ENCODE results near the gene SPECC1L. TPM values are rescaled to one million over a fixed set of nuclear protein-coding genes. Genes with fewer than 3 reads are reported as not detected.

Gene SPECC1L
- total RNA-seq, 2 donors from 2014 or later, result 59.4 to 61.8 TPM

- ATAC-seq (replicated peaks in 1 of 2) (no peak), DNase-seq (no peak)
- Mint-ChIP-seq H3K27me3 (ENCODE audit: low read depth) (no peaks in the 10 kb centered on the region), H3K4me3 (peak overlapping the region; percentile 85 to 89), H3K4me1 (ENCODE audit: low read depth) (peaks cover 54% of the 10 kb centered on the region), H3K9me3 (no peaks in the 10 kb centered on the region), H3K36me3 (ENCODE audit: insufficient read depth in 2 of 2) (peaks cover 0 to 4% of the 10 kb centered on the region in 2 donors), H3K27ac (no peak overlapping the region)
Observed at GRCh38 chr22:24424901-24425775, 154.5 kb downstream of the SPECC1L start.

DNA sequence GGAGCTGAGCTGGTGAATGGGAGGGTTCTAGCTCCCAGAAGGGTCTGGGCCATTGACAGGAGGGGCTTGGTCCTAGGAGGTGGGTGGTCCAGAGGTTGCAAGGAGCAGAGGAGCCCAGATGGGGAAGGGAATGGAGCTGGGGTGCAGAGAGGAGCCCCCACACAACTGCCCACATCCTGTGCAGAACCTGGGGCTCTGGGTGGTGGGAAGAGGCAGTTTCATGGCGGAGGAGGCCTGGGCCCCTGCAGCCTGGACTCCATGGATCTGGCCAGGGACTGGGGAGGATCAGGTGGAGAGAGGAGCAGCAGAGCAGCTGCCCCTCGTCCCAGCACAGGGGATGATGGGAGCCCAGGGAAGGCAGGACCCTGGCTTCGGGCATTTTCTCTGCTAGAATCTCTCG, 155.8 kb downstream of the SPECC1L start:
- Mint-ChIP-seq H3K4me1 (ENCODE audit: low read depth) (peaks cover 67% of the 10 kb centered on the region), H3K27ac (no peak overlapping the region), H3K27me3 (ENCODE audit: low read depth) (no peaks in the 10 kb centered on the region), H3K36me3 (ENCODE audit: insufficient read depth in 2 of 2) (peaks cover 0 to 4% of the 10 kb centered on the region in 2 donors), H3K4me3 (peak overlapping the region; percentile 78 to 89), H3K9me3 (no peaks in the 10 kb centered on the region)
- ATAC-seq (replicated peaks in 1 of 2) (no peak), DNase-seq (no peak)

- Mint-ChIP-seq H3K27ac (peak overlapping the region; percentile 79), H3K27me3 (ENCODE audit: low read depth) (no peaks in the 10 kb centered on the region), H3K9me3 (no peaks in the 10 kb centered on the region), H3K36me3 (ENCODE audit: insufficient read depth in 2 of 2) (peaks cover 0 to 4% of the 10 kb centered on the region in 2 donors), H3K4me3 (peak overlapping the region; percentile 78 to 89), H3K4me1 (ENCODE audit: low read depth) (peaks cover 73% of the 10 kb centered on the region)
- no peak for DNase-seq
- peak in 1 of 2 donors; percentile 3 for ATAC-seq (replicated peaks in 1 of 2)
Observed at GRCh38 chr22:24426851-24427499, 156.3 kb downstream of the SPECC1L start.

GRCh38 chr22:24427500-24428164, 157.0 kb downstream of the SPECC1L start, which contains the start of gene ADORA2A:
TSS of gene ADORA2A (plus strand) at chr22:24427599. CDS start at chr22:24433405, 5,806 bp downstream.
- ATAC-seq (replicated peaks in 1 of 2) (peak; percentile 68 to 70), DNase-seq (peak; percentile 80 to 82)
- peak within 1 kb of the TSS; percentile 92 for H3K27ac Mint-ChIP-seq
- no peaks in the 10 kb centered on the region for H3K9me3 Mint-ChIP-seq
- H3K4me1 Mint-ChIP-seq (ENCODE audit: low read depth), result peaks cover 73% of the 10 kb centered on the region
- no peaks in the 10 kb centered on the region for H3K27me3 Mint-ChIP-seq (ENCODE audit: low read depth)
- H3K36me3 Mint-ChIP-seq (ENCODE audit: insufficient read depth in 2 of 2), result peaks cover 0 to 4% of the 10 kb centered on the region in 2 donors
- peak within 1 kb of the TSS; percentile 78 to 89 for H3K4me3 Mint-ChIP-seq

DNA sequence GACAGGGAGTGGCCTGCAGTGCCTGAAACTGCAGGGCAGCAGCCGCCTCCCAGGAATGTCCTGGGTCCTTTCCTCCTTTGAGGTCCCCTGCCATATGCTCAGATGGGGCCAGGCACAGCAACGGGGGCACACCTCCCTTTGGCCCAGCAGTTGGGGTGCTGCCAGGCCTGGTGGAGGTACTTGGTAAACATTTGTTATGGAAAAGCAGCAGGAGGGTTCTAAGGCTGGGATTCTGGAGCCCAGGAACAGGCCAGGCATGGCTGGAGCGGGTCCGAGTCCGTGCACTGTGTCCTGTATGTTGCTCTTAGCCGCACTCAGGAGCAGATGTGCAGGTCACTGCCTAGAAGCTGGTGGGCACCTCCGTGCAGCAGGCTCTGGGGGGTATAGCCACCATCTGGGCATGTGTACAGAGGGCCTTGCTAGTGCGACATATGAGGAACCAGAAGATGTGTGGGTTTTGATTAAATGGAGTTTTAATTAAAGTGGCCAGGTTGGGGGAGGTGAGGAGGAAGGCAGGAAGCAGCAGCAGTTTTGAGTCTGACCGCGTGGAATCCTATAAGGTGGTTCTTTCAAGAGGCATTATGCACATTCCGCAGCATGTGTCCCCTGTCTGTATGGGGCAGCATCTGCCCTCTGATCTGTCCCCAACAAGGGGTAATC, 158.2 kb downstream of the SPECC1L start:
- no peak for ATAC-seq (replicated peaks in 1 of 2)
- peak overlapping the region; percentile 92 for H3K27ac Mint-ChIP-seq

DNA sequence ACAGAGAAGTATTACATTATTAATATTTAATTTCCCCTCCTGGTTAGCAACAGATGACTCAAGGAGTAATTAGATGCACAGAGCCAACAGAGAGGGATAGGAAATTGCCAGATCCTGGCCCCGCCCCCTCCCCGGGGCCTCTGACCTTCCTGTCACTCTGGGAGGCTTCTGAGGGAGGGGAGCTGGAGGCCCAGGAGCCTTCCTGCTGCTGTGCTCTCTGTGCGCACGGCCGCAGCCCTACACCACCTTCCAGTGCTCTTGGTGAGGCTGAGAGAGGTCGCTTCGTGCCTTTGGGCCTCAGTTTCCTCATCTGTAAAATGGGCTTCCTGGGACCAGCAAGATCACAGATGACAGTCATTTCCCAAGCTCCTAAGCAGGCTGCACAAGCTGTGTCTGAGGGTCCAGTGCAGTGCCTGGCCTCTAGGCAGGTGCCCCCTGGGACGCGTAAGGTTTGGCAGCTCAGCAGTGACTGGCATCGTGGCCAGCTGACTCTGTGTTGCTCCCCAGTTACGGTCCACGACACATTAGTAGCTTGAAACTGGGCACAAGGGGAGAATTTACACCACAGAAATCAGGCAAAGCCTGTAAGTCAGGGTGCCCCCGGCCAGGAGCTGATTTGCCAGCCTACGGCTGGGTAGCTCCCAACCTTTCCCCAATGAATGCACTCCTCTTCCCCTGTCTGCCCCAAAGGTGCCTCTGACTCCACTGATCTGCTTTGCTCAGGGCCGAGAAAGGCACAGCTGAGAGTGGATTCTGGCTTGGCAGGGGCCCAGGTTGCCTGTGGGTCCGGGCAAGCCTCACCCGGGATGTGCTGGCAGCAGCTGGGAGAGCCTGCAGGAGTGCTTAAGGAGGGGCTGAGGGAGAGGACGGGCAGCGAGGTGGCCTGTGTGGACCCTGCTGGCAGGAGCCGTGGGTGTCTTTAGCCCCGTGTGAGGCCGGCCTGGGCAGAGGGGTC, 159.1 kb downstream of the SPECC1L start:
- ATAC-seq (replicated peaks in 1 of 2), result no peak
- peaks cover 3 to 6% of the 10 kb centered on the region in 2 donors for H3K36me3 Mint-ChIP-seq (ENCODE audit: insufficient read depth in 2 of 2)
- peak overlapping the region; percentile 78 to 89 for H3K4me3 Mint-ChIP-seq
- peak overlapping the region; percentile 92 for H3K27ac Mint-ChIP-seq
- DNase-seq, result peak; percentile 60 to 69
- no peaks in the 10 kb centered on the region for H3K9me3 Mint-ChIP-seq
- H3K4me1 Mint-ChIP-seq (ENCODE audit: low read depth), result peaks cover 88% of the 10 kb centered on the region
- no peaks in the 10 kb centered on the region for H3K27me3 Mint-ChIP-seq (ENCODE audit: low read depth)

More for the DNA sequence above, 158.2 kb downstream of the SPECC1L start:
- no peaks in the 10 kb centered on the region for H3K9me3 Mint-ChIP-seq
- no peak for DNase-seq
- H3K36me3 Mint-ChIP-seq (ENCODE audit: insufficient read depth in 2 of 2), result peaks cover 0 to 4% of the 10 kb centered on the region in 2 donors
- peak overlapping the region; percentile 78 to 89 for H3K4me3 Mint-ChIP-seq
- no peaks in the 10 kb centered on the region for H3K27me3 Mint-ChIP-seq (ENCODE audit: low read depth)
- peaks cover 80% of the 10 kb centered on the region for H3K4me1 Mint-ChIP-seq (ENCODE audit: low read depth)

DNA sequence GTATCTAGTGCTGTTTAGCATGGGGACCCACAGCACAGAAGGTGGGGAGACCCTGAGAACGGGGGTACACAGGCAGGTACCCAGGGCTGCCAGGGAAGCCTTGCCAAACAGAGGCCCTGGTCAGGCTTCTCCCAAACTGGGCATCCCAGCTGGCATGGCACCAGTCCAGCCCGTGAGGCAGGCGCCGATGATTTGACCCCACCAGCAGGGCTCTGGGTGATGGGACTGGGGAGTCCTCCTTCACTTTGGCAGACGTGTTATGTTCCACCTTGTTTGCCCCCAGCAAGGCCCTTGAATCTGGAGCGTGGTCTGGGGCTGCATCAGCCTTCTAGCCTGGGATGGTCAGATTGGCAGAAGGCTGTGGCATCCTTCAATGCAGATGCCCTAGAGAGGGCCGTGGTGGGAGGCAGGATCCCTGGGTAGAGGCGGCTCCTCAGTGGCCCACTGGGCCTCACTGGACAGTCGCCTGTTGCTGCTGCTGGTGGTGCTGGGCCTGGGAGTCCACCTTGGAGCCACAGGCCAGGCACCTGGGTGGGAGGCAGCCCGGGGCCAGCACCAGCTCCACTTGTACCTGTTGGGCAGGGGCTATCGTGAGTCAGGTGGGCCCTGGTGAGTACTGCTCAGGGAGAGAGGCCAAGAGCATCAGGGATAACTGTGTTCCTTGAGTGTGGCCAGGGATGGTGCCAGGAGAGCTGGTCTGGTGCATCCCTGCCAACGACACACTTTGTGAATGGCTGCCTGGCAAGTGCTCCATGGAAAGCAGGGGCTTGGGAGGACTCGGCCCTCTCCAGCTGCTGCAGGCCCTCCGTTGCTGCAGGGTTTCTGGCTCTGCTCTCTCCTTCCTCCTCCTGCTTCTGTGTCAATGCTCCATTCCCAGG, 160.0 kb downstream of the SPECC1L start:
- no peaks in the 10 kb centered on the region for H3K9me3 Mint-ChIP-seq
- H3K4me1 Mint-ChIP-seq (ENCODE audit: low read depth), result peaks cover 93% of the 10 kb centered on the region
- no peaks in the 10 kb centered on the region for H3K27me3 Mint-ChIP-seq (ENCODE audit: low read depth)
- peak overlapping the region; percentile 78 to 89 for H3K4me3 Mint-ChIP-seq
- peaks cover 6 to 9% of the 10 kb centered on the region in 2 donors for H3K36me3 Mint-ChIP-seq (ENCODE audit: insufficient read depth in 2 of 2)
- DNase-seq (no peak), ATAC-seq (replicated peaks in 1 of 2) (no peak)
- H3K27ac Mint-ChIP-seq, result peak overlapping the region; percentile 68

GRCh38 chr22:24431309-24432034, 160.8 kb downstream of the SPECC1L start:
- no peak for DNase-seq
- H3K36me3 Mint-ChIP-seq (ENCODE audit: insufficient read depth in 2 of 2), result peaks cover 6 to 11% of the 10 kb centered on the region in 2 donors
- no peaks in the 10 kb centered on the region for H3K9me3 Mint-ChIP-seq
- H3K27me3 Mint-ChIP-seq (ENCODE audit: low read depth), result no peaks in the 10 kb centered on the region
- peak overlapping the region; percentile 68 for H3K27ac Mint-ChIP-seq
- peaks cover 93% of the 10 kb centered on the region for H3K4me1 Mint-ChIP-seq (ENCODE audit: low read depth)
- H3K4me3 Mint-ChIP-seq, result peak overlapping the region; percentile 44 to 70
- no peak for ATAC-seq (replicated peaks in 1 of 2)

- Mint-ChIP-seq H3K9me3 (no peaks in the 10 kb centered on the region), H3K36me3 (ENCODE audit: insufficient read depth in 2 of 2) (peaks cover 6 to 11% of the 10 kb centered on the region in 2 donors), H3K27me3 (ENCODE audit: low read depth) (no peaks in the 10 kb centered on the region), H3K4me1 (ENCODE audit: low read depth) (peaks cover 93% of the 10 kb centered on the region), H3K4me3 (peak overlapping the region; percentile 44 to 70), H3K27ac (peak overlapping the region; percentile 38)
- peak in 1 of 2 donors; percentile 64 for DNase-seq
- no peak for ATAC-seq (replicated peaks in 1 of 2)
Observed at GRCh38 chr22:24432059-24432853, 161.6 kb downstream of the SPECC1L start.

All from activated T-cell treated with anti-CD3 and anti-CD28 coated beads, Interleukin-2, amount 50 U/mL, for 72 hours (primary cell).